Measurements from ENCODE around the gene ATP12A. TPM values are rescaled to one million over a fixed set of nuclear protein-coding genes. Genes with fewer than 3 reads are reported as not detected.
A peak's percentile ranks its signal among the peaks of the same experiment; 100 is the strongest.

Gene ATP12A
- total RNA-seq, 4 donors from 2014 or later: 0.27 TPM; not detected in 3

- H3K27me3 ChIP-seq: no peaks in the 10 kb centered on the region
- H3K4me1 ChIP-seq: no peaks in the 10 kb centered on the region
- intact Hi-C loops (cut with DNase I): no loop called here
- TF ChIP-seq CTCF (IDR thresholded peaks at IDR 0.05): no peak
- no peak for TF ChIP-seq POLR2A (IDR thresholded peaks at IDR 0.05)
- no peak for DNase-seq
- no peak overlapping the region for H3K4me3 ChIP-seq (replicated peaks in 1 of 3)
- 79 to 89% methylated on average over 4 of the region's 4 CpGs for WGBS, 2 donors
- no peak overlapping the region for H3K27ac ChIP-seq
- no peaks in the 10 kb centered on the region for H3K9me3 ChIP-seq
- no peaks in the 10 kb centered on the region for H3K36me3 ChIP-seq
Measured at GRCh38 chr13:24734950-24735349, 54.7 kb downstream of the ATP12A start.

GRCh38 chr13:24737042-24737441 is 56.8 kb downstream of the ATP12A start:
- Histone ChIP-seq H3K4me3 (replicated peaks in 1 of 3) (no peak overlapping the region), H3K36me3 (no peaks in the 10 kb centered on the region), H3K27me3 (no peaks in the 10 kb centered on the region), H3K9me3 (no peaks in the 10 kb centered on the region), H3K4me1 (no peaks in the 10 kb centered on the region), H3K27ac (no peak overlapping the region)
- DNase-seq: no peak
- TF ChIP-seq POLR2A (IDR thresholded peaks at IDR 0.05) (no peak), CTCF (IDR thresholded peaks at IDR 0.05) (no peak)
- intact Hi-C loops (cut with DNase I): no loop called here
- WGBS, 2 donors: 82 to 87% methylated on average over 6 of the region's 6 CpGs

- no peak overlapping the region for H3K27ac ChIP-seq
- 88 to 99% methylated on average over 5 of the region's 5 CpGs for WGBS, 2 donors
- H3K4me1 ChIP-seq: no peaks in the 10 kb centered on the region
- no peaks in the 10 kb centered on the region for H3K36me3 ChIP-seq
- no peak for DNase-seq
- no peaks in the 10 kb centered on the region for H3K27me3 ChIP-seq
- TF ChIP-seq CTCF (IDR thresholded peaks at IDR 0.05): no peak
- no peak for TF ChIP-seq POLR2A (IDR thresholded peaks at IDR 0.05)
- intact Hi-C loops (cut with DNase I): no loop called here
- H3K4me3 ChIP-seq (replicated peaks in 1 of 3): no peak overlapping the region
- H3K9me3 ChIP-seq: no peaks in the 10 kb centered on the region
Measured at GRCh38 chr13:24738366-24738847, 58.2 kb downstream of the ATP12A start.

GRCh38 chr13:24740014-24740890 is 60.0 kb downstream of the ATP12A start:
- Histone ChIP-seq H3K27me3 (no peaks in the 10 kb centered on the region), H3K4me1 (no peaks in the 10 kb centered on the region), H3K9me3 (no peaks in the 10 kb centered on the region), H3K36me3 (no peaks in the 10 kb centered on the region), H3K4me3 (replicated peaks in 1 of 3) (no peak overlapping the region), H3K27ac (no peak overlapping the region)
- TF ChIP-seq CTCF (IDR thresholded peaks at IDR 0.05) (no peak), POLR2A (IDR thresholded peaks at IDR 0.05) (no peak)
- DNase-seq: no peak
- intact Hi-C loops (cut with DNase I): no loop called here
- WGBS, 2 donors: 94 to 95% methylated on average over 11 to 12 of the region's 12 CpGs

GRCh38 chr13:24741016-24741662 is 60.9 kb downstream of the ATP12A start:
- Histone ChIP-seq H3K27me3 (no peaks in the 10 kb centered on the region), H3K9me3 (no peaks in the 10 kb centered on the region), H3K36me3 (no peaks in the 10 kb centered on the region), H3K4me3 (replicated peaks in 1 of 3) (no peak overlapping the region), H3K4me1 (no peaks in the 10 kb centered on the region), H3K27ac (no peak overlapping the region)
- WGBS, 2 donors: 90 to 98% methylated on average over 6 to 9 of the region's 11 CpGs
- DNase-seq: no peak
- intact Hi-C loops (cut with DNase I): no loop called here
- no peak for TF ChIP-seq POLR2A (IDR thresholded peaks at IDR 0.05)
- peak in 1 of 6 experiments; percentile 12 for TF ChIP-seq CTCF (IDR thresholded peaks at IDR 0.05)

All from thyroid gland (tissue), 4 donors.